Renal pelvis (tissue), 4 donors: Measurements from ENCODE around the gene USP22. TPM values are rescaled to one million over a fixed set of nuclear protein-coding genes. Genes with fewer than 3 reads are reported as not detected.

Source experiments
- DNase-seq: peaks from one replicate; pipeline ENCODE4 v3.0.0-alpha.2; 2013
- polyA plus RNA-seq, 3 donors: library from polyadenylated mRNA; unstranded; fragments of 120-200 nt; gene quantifications; one replicate each; pipeline ENCODE4 v1.2.1, GENCODE V29; 2013; ENCODE audit not compliant: insufficient read length in 3 of 3

Gene USP22
- polyA plus RNA-seq, 3 donors = 210 to 235 (median 215) TPM

DNA sequence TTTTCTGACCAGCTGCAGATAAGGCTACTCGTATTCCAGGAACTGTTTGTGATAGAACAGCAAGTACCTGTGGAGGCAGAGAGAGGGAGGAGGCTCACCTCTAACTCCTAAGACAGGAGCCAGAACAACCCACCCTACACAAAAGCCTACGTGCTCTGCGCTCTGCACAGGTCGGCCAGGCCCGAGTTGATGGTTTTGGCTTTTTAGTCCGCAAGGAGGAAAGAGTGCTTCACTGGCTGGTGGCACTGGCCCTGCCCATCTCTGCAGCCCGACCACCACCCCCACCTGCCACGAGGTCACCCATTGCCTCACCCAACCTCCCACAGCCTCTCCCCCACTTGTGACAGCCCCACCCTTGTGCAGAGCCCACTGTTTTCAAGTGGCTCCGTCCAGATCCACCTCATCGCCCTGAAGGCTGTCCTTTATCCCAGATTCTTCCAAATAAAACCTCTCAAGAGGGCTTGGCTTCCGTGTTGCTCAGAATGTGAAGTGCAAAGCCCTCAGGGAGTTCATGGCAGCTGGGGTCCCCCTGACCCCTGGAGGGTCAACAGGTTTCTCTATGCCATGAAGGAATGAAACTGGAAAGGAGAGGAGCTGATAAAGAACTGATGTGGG is 39.7 kb downstream of the USP22 start:
- no peak for DNase-seq

DNA sequence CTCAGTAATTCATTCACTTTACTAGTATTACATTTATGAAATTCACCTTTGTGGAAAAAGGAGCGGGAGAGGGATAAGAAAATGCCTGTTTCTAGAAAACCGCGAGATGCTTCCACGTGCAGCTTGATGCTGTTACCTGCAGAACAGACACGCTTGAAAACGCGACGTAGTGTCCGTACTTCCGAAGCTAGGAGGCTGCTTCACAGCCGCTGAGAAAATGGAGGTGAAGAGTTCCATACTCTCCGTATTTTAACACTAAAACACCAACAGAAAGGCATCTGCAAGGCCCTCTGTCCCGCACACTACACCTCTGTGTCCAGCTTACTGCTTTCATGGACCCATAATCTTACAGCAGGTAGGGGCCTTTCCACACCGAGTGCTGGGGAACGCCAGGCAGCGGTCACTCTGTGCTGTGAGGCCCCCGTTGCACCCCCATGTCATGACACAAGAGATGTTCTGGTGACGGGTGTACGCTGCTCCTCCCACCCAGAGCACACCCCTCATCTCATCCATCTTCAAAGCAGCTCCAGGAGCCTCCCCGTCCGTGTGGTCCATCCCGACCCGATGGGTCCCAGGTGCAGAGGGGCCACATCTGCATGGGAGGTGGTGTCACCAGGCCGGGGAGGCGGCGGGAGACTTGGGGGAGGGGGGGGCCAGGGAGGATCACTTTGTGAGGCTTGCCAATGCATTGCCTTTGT is 40.4 kb downstream of the USP22 start:
- DNase-seq = no peak

DNA sequence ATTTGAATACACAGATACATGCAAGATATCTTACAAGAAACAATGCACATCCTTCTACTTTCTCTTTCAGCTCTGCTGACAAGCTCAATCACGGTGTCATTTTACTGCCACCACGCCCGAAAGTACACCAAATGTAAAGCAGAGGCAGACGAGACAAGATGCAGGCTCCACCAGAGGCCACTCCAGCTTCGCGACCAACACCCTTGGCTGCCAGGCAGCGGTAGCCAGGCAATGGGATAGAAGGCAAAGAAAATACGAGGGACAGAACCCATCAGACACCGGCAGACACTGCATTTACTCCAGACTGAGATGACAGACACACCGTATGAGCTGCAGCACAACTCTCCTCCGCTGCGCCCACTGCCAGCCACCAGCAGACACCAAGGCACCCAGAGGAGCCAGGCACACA is 41.0 kb downstream of the USP22 start:
- no peak for DNase-seq

GRCh38 chr17:21001111-21001812 is 41.5 kb downstream of the USP22 start:
- no peak for DNase-seq

GRCh38 chr17:20999841-21000532 is 42.8 kb downstream of the USP22 start:
- no peak for DNase-seq

DNA sequence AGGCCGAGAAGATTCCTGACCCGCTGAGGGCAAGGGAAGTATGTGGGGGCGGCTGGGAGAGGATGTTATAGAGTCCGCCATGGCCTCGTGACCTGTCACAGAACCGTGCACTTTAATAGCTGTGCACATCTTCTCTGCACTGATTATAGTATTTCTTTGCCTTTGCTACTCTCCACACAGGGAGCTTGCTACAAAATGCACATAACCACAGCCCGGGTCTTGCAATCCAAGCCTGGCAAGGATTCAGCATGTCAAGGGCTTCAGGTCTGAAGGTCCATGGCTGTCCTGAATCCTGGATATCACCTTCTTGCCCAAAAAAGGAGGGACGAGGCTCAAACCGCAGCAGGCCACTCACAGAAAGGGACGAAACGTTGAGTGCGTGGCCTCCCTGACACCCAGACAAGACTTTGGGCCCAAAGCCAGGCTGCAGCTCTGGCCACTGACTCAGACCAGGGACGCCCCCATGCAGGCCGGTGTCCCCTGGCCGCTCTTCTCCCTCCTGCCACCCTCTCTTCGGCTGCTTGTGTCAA is 43.7 kb downstream of the USP22 start:
- DNase-seq = no peak

- no peak for DNase-seq
These were observed 44.2 kb downstream of the USP22 start for GRCh38 chr17:20998571-20999043.

- no peak for DNase-seq
These were observed 44.9 kb downstream of the USP22 start for GRCh38 chr17:20997711-20998570.

GRCh38 chr17:20996724-20997615 is 45.8 kb downstream of the USP22 start:
- no peak for DNase-seq

- DNase-seq = no peak
These were observed 46.7 kb downstream of the USP22 start for GRCh38 chr17:20995873-20996723.

DNA sequence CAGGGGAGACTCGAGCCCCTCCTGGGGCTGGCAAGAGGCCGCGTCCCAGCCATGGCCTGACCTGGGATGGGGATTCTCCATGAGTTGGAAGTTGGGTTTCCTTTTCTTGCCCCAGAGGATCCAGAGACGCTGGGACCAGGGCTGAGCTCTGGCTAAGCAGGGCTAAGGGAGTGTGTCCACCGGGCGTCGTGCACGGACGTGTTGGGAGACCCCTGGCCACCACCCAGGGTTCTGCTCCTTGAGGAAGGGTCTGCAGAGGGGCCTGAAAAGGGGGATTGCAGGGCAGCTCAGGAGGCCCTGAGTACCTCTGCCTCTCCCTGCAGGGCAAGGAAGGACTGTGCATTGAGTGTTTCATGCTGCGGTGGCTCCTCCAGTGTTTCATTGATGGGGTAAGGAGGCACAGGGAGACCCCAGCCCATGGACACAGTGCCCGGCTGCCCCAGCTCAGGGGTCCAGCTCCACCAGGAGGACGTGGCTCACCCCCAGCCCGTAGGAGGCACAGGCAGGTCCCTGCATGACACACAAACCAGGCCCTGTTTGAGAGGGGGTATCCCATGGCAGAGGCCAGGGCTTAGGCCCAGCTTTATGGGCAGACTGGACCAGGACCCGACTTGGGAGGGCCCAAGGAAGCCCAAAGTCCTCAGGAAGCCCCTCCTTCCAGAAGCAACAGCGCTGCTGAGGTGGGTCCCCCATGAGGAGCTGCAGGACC is 47.5 kb downstream of the USP22 start:
- no peak for DNase-seq

DNA sequence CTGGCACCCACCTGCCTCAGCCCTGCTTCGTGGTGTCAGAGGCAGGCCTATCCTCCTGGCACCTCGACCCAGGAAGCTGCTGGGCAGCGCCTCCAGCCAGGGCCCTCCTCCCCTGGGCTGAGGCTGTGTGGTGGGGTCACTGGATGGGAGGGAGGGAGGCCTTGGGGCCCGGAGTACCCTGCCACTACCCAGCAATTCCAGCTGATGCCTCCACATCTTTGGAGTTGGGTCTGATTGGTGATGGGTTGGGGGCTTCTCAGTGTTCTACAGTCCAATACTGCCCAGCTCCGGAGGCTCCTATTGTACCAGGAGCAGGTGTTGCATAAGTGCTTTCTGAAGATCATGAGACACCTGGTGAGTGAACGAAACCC is 48.0 kb downstream of the USP22 start:
- DNase-seq = no peak

GRCh38 chr17:20993863-20994778 is 48.7 kb downstream of the USP22 start:
- no peak for DNase-seq

DNA sequence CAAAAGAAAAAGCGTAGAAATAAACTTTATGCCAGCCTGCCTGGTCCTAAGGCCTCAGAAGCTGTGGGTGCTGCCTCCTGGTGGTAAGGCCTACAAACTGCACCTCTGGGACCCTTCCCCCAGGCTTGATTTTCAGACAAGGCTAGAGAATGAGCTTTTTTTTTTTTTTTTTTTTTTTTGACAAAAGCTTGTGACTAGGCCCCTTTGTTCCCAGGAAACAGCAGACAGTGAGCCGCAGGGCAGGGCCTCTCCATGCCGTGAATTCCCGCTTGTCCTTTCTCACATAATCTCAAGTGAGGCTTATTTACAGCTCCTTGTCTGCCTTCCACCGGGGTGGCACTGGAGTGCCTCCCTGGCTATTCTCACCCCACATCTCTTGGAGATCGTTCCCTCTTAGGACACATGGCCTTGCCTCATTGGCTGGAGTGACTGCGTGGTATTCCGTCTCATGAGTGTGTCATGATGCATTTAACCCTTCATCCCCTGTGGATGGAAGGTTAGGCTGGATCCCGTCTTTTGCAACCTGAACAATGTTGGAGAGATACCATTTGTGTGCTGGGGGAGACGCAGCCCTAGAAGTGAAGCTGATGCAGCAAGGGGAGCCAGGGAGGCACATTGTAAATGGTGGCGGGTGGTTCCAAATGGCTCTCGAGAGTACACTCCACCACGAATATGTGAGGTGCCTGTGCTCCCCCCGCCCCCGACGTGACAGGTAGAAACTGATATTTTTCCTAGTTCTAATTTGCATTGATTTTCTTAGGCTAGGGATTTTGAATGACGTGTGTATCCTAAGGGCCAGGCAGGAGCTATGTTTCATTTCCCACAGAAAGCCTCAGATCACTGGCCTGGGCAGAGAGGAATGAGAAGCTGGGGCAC is 49.6 kb downstream of the USP22 start:
- DNase-seq = peak; percentile 79

DNA sequence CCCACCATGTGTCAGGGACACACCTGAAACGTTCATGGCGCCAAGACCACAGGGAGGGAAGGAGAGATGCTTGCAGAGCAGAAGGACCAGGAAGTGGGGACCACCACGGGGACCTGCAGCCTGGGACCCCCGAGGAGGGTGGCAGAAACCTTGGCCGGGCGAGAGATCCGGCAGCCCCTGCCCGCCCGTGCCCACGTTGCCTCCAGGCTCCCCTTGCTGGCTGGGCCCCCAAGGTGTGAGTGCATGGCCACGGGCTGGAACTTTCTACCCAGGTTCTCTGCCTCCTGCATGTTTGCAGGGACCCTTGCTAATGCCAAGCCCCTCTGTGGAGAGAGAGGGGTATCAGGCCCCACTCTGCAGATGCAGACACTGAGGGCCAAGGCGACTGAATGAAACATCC is 50.4 kb downstream of the USP22 start:
- DNase-seq = no peak
